NCI-H748 (cell line): ENCODE data around the gene PRMT7.

Experiments
- DNase-seq: peaks from one replicate; lab custom pipeline; 2025; ENCODE audit not compliant: unreplicated experiment; lab: John Stamatoyannopoulos, UW

PRMT7 gene, protein sequence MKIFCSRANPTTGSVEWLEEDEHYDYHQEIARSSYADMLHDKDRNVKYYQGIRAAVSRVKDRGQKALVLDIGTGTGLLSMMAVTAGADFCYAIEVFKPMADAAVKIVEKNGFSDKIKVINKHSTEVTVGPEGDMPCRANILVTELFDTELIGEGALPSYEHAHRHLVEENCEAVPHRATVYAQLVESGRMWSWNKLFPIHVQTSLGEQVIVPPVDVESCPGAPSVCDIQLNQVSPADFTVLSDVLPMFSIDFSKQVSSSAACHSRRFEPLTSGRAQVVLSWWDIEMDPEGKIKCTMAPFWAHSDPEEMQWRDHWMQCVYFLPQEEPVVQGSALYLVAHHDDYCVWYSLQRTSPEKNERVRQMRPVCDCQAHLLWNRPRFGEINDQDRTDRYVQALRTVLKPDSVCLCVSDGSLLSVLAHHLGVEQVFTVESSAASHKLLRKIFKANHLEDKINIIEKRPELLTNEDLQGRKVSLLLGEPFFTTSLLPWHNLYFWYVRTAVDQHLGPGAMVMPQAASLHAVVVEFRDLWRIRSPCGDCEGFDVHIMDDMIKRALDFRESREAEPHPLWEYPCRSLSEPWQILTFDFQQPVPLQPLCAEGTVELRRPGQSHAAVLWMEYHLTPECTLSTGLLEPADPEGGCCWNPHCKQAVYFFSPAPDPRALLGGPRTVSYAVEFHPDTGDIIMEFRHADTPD

GRCh38 chr16:68310774-68311511 is at the start of gene PRMT7, which contains the start of gene SLC7A6OS:
Gene PRMT7 (plus strand): TSS chr16:68311019. CDS start chr16:68315980, 4,961 bp downstream.
Gene SLC7A6OS (minus strand): TSS chr16:68310946. CDS start chr16:68310926, 20 bp downstream.
- peak; percentile 89 for DNase-seq

- no peak for DNase-seq
Measured at GRCh38 chr16:68263559-68264127, 47.2 kb upstream of the PRMT7 start.

GRCh38 chr16:68264128-68265077 is 46.4 kb upstream of the PRMT7 start, which contains the start of gene SLC7A6:
Gene SLC7A6 (plus strand): TSS chr16:68264526. CDS start chr16:68274727, 10,201 bp downstream.
- peak; percentile 49 for DNase-seq

DNA sequence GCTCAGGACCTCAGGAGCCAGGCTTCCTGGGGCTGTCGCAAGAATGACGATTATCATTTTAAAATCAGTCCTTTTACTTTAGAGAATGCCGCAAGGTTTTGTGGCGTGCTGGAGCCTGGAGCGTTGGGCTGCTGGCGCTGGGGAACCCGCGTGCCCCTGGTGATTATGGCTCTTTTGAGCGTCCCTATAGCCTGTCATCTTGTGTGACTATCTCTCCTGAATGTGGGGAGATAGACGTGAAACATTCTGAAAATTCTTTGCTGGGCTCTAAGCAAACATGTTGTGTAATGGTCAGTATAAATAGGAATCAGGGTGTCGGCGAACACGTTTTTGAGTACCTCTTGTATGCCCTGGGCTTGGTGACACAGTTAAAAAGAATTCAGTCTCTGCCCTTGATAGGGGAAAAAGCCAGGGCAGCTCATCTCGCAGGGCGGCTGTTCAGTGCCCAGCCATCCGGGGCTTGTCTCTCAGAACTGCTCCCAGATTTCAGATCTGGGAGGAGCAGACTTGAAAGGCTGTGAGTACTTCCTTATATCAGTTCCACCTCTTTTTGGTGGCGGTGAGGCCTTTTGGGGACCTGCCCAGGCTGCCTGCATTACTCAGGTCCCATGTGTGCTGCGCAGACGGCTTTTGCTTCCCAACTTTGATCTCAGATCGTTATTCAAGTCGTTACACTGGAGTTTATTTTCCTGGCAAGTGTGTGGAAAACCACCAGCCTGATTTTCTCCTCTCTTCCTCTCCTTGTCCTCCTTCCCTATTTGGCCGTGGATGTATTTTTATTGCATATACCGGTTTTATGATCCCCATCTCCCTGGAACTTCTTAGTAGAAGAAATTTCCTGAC is 45.5 kb upstream of the PRMT7 start:
- peak; percentile 34 for DNase-seq

GRCh38 chr16:68267612-68268405 is 43.0 kb upstream of the PRMT7 start:
- no peak for DNase-seq

GRCh38 chr16:68269793-68270192 is 41.0 kb upstream of the PRMT7 start:
- no peak for DNase-seq

DNA sequence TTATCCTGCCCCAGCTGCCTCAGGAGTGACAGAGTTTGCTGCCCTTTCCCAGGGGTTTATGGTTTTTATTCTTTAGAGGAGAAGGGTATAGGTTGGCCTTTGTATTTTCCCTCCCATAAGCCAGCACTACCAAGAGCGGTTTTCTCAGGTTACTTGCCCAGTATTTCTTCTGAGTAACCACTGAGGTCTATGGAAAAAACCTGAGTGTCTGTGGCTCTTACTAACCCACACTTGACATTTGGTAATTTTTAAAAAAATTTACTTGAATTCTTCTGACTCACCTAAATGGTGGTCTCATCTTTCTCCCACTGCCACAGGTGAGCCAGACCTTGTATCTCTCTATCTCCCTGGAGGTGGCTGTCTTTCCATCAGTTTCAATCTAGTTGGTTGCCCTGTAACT is 40.5 kb upstream of the PRMT7 start:
- no peak for DNase-seq

GRCh38 chr16:68272507-68273209 is 38.2 kb upstream of the PRMT7 start:
- peak; percentile 38 for DNase-seq

GRCh38 chr16:68273459-68273858 is 37.4 kb upstream of the PRMT7 start:
- no peak for DNase-seq

GRCh38 chr16:68273896-68274295 is 36.9 kb upstream of the PRMT7 start:
- DNase-seq, result no peak

GRCh38 chr16:68274441-68274840 is 36.4 kb upstream of the PRMT7 start:
- no peak for DNase-seq

DNA sequence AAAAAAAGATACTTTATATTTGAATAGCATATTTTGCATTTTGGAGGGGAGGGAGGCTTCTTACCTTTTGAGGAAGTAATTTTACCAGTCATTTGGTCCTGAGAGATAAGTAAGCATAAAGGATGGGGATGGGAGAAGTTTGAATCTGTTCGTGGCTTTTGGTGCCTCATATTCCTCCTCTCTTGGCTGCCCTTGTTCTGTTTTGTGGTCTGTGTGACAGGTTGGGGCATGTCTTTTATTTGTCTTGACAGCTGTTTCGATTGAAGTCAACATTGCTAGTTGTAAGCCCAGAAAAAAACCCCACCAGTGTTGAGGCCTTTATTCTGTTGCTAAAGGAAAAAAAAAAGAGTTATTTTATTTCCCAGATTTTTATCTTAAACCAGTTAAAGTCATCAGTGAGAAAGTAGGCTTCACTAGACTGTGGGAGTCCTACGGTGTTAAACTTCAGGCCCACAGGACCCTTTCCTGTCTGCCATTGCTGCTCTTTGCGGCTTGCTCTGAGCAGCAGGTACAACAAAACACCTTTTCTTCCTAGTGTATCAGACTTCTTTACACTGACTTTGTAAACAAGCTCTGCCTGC is 35.1 kb upstream of the PRMT7 start:
- DNase-seq, result peak; percentile 52

- no peak for DNase-seq
Measured at GRCh38 chr16:68276223-68276622, 34.6 kb upstream of the PRMT7 start.

GRCh38 chr16:68279726-68280558 is 30.9 kb upstream of the PRMT7 start:
- no peak for DNase-seq

GRCh38 chr16:68281368-68282063 is 29.3 kb upstream of the PRMT7 start:
- DNase-seq, result no peak

GRCh38 chr16:68282064-68282452 is 28.8 kb upstream of the PRMT7 start:
- no peak for DNase-seq
